ENCODE results near the gene PHACTR2.

The PHACTR2 gene

DNA sequence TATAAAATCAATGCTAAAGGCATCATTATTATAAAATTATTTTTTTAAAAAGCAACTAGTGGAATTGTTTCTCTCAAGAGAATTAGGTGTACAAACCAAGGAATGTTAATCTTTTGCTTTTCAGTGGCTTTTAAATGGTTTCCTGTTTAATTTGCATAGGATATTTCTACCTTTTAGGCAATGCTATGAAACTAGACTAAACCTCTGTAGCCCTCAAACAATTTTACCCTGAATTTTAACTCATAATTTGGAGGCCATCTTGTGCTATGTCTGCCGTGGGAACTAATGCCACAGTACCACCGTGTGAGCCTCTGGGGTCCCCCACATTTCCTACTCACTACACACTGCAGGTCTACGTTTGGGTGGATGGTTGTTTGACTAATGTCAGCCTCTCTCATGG, 20.6 kb downstream of the PHACTR2 start:
- Histone ChIP-seq H3K9ac (ENCODE audit: low read depth, low read length) (no peak overlapping the region), H3K9me3 (ENCODE audit: control insufficient read depth, insufficient read depth, low read length) (no peaks in the 10 kb centered on the region), H3K36me3 (ENCODE audit: insufficient read depth, low read length) (no peaks in the 10 kb centered on the region; the same call in 1 of the 2 replicates), H3K4me1 (ENCODE audit: insufficient read depth, low read length) (peaks cover 24% of the 10 kb centered on the region)

DNA sequence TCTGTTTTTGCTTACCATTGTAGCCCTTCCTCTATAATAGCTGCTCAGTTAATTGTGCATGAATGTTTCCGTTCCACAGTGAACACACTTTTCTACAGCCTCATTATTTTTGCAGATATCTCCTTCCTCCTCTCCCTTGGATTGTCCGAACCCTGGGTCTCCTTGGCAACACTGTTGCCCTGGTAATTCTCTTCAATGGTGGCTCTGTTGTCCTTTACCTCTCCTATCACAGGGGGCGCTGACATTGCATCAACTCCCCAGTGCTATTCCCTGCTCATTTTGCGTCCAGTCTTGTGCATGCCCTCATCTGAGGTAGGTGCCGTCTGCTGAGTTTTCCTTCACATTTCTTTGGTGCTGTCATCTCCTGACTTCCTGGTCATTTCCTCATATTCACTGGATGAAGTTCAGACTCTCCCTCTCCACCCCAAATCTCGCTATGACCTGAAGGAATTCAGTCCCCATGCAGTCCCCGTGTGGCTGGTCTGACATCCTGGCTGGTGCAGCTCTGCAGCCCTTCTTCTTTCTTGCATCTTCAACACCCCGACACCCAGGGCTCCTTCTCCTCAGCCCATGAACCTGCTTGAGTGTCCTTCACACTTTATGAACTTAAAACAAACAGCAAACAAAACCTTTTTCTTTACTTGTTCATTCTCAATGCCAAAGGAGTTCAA, 21.1 kb downstream of the PHACTR2 start:
- Histone ChIP-seq H3K4me1 (ENCODE audit: insufficient read depth, low read length) (peaks cover 20% of the 10 kb centered on the region), H3K36me3 (ENCODE audit: insufficient read depth, low read length) (no peaks in the 10 kb centered on the region; the same call in 1 of the 2 replicates), H3K9ac (ENCODE audit: low read depth, low read length) (no peak overlapping the region), H3K9me3 (ENCODE audit: control insufficient read depth, insufficient read depth, low read length) (no peaks in the 10 kb centered on the region)

DNA sequence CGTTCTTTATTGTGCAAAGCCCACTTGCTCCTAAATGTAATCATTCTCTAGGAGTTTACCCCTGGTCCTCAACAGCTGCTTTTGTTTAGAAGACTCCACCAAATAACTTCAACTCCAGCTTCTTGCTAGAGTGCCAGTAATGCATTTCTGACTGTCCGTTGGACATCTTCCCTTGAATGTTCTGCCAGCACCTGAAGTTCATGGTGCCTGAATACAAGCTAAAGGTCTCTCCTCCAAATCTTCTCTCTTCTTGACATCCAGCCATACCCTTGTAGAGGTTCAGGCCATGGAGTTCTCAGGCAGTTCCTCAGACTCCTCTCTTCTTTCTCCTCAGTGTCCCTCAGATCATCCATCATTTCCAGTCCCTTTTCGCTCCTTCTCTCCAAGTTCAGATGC, 21.7 kb downstream of the PHACTR2 start:
- Histone ChIP-seq H3K36me3 (ENCODE audit: insufficient read depth, low read length) (no peaks in the 10 kb centered on the region; the same call in 1 of the 2 replicates), H3K4me1 (ENCODE audit: insufficient read depth, low read length) (peaks cover 16% of the 10 kb centered on the region)

DNA sequence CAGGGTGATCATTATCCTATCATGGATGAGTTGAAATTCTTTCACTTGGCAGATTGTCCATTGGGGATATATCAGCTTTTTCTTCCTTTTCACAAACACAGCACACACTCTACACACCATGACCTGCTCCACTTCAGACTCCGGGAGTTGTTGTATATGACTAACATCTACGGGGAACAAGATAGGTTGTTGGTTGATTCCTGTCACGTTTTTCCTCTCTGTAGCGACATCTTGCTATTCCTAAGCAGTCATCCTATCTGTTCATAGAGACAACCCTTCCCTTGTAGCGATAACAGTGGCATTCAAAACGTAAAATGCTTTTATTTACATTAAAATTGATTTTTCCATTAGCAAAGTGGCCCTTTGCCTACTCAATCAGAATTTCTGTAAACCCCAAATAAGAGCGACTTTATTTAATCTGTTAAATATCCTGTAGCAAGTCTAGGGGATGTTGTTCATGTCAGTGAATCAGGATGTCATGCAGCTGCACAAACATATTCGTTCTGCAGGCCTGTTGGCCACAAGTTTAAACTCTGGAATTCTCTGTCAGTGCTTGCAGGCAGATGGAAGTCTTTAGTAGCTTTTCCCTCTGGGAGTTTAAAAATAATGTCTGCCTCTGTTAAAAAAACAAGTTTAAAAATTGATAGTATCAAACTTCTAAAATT, 23.1 kb downstream of the PHACTR2 start:
- Histone ChIP-seq H3K9me3 (ENCODE audit: control insufficient read depth, insufficient read depth, low read length) (no peaks in the 10 kb centered on the region), H3K9ac (ENCODE audit: low read depth, low read length) (no peak overlapping the region), H3K4me1 (ENCODE audit: insufficient read depth, low read length) (peaks cover 2% of the 10 kb centered on the region; the same call in 1 of the 2 replicates), H3K36me3 (ENCODE audit: insufficient read depth, low read length) (no peaks in the 10 kb centered on the region; the same call in 1 of the 2 replicates)

More for the DNA sequence above, 21.7 kb downstream of the PHACTR2 start:
- H3K9ac ChIP-seq (ENCODE audit: low read depth, low read length): no peak overlapping the region
- no peaks in the 10 kb centered on the region for H3K9me3 ChIP-seq (ENCODE audit: control insufficient read depth, insufficient read depth, low read length)

DNA sequence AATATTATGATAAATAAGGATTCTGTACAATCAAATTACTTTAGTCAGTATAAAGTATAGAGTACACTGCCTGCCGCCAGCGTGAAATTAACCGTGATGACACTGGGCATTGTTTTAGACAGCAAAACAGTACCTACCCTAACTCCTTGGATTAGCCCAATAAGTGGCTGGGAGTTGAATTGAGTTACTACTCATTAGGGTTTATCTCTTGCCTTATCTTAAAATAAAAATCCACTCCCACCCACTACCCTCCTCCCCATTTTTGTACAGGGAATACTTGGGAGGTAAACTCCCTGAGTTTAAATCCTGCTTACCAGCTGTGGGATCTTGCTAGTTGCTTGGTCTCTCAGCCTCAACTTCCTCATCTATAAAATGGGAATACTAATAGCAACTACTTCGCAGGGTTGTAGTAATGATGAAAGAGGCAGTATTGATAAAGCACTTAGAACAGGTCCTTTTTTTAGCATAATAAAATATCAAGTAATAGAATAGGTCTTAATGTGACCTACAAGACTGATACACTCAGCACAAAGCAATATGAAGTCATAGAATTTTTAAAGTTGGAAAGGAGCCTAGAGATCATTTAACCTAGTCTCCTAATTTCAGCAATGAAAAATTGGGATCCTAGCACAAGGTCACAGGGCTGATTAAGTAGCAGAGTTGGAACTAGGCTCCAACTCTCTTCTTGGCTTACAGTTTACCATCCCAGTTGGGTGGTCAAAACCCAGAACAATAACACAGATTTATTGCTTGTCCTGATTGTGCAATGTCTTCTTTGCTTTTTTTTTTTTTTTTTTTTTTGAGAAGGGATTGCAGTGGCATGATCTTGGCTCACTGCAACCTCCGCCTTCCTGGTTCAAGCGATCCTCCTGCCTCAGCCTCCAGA, 23.8 kb downstream of the PHACTR2 start:
- Histone ChIP-seq H3K4me1 (ENCODE audit: insufficient read depth, low read length) (no peaks in the 10 kb centered on the region; the same call in 1 of the 2 replicates), H3K9me3 (ENCODE audit: control insufficient read depth, insufficient read depth, low read length) (no peaks in the 10 kb centered on the region; the same call in 1 of the 2 replicates), H3K9ac (ENCODE audit: low read depth, low read length) (no peak overlapping the region), H3K36me3 (ENCODE audit: insufficient read depth, low read length) (no peaks in the 10 kb centered on the region; the same call in 1 of the 2 replicates)

DNA sequence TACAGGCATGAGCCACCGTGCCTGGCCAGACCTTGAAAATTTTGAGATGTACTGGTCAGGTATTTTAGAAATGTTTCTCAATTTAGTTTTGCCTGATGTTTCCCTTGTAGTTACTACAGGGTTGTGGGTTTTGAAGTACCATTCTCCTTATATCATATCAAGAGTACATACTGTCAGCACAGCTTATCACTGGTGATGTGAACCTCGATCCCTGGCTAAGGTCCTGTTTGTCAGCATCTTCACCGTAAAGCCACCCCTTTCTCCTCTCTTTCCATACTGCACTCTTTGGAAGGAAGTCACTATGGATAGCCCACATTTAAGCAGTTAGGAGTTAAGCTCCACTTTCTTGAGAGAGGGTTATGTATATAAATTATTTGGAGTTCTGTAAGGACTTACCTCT, 27.8 kb downstream of the PHACTR2 start:
- Histone ChIP-seq H3K36me3 (ENCODE audit: insufficient read depth, low read length) (no peaks in the 10 kb centered on the region), H3K4me1 (ENCODE audit: insufficient read depth, low read length) (no peaks in the 10 kb centered on the region), H3K9ac (ENCODE audit: low read depth, low read length) (no peak overlapping the region), H3K9me3 (ENCODE audit: control insufficient read depth, insufficient read depth, low read length) (no peaks in the 10 kb centered on the region; the same call in 1 of the 2 replicates)

DNA sequence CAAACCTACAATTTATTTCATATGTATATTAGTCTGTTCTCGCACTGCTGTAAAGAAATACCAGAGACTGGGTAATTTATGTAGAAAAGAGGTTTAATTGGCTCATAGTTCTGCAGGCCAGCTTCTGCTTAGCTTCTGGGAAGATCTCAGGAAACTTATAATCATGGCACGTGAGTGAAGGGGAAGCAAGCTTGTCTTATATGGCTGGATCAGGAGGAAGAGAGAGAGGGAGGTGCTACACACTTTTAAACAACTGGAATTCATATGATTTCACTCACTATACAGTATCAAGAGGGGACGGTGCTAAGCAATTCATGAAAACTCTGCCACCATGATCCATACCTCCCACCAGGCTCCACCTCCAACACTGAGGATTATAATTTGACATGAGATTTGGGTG, 29.9 kb downstream of the PHACTR2 start:
- Histone ChIP-seq H3K9me3 (ENCODE audit: control insufficient read depth, insufficient read depth, low read length) (no peaks in the 10 kb centered on the region; the same call in 1 of the 2 replicates), H3K36me3 (ENCODE audit: insufficient read depth, low read length) (no peaks in the 10 kb centered on the region), H3K9ac (ENCODE audit: low read depth, low read length) (no peak overlapping the region), H3K4me1 (ENCODE audit: insufficient read depth, low read length) (no peaks in the 10 kb centered on the region)

DNA sequence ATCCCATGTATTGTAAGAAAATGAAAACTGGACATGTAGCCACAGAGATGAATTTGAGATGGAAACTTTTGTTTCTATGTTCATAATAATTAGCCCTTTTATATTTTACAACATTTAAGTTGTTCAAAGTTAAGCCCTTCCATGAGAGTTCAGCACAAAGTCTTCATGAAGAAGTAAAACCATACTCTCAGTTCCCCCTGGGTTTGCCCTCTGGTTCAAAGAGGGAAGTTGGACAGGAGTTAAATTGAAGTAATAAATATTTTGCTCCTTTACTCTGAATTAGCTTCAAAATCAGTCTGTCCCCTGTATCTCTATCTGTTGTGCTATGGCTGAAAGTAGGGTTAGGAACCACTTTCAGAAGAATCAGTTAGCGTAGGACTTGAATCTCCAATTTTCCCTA, 31.1 kb downstream of the PHACTR2 start:
- Histone ChIP-seq H3K4me1 (ENCODE audit: insufficient read depth, low read length) (no peaks in the 10 kb centered on the region; the same call in 1 of the 2 replicates), H3K9ac (ENCODE audit: low read depth, low read length) (no peak overlapping the region), H3K36me3 (ENCODE audit: insufficient read depth, low read length) (no peaks in the 10 kb centered on the region), H3K9me3 (ENCODE audit: control insufficient read depth, insufficient read depth, low read length) (no peaks in the 10 kb centered on the region; the same call in 1 of the 2 replicates)

DNA sequence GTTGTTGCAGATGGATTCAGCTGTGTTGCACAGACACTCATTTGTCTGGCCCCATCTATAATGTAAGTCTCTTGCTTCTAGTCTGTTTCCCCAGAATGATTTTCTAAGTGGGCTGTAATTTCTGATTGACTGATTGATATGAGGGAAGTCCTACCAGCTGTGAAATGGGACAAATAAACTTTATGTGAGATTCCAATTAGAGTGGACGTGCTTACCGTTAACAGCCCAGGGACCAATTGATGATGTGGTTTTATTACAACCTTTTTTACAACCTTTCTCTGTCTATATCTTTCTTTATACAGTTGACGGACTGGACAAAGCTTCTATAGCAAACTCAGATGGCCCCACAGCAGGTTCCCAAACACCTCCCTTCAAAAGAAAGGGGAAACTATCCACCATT, 33.9 kb downstream of the PHACTR2 start:
- H3K36me3 ChIP-seq (ENCODE audit: insufficient read depth, low read length): no peaks in the 10 kb centered on the region; the same call in 1 of the 2 replicates
- no peaks in the 10 kb centered on the region for H3K9me3 ChIP-seq (ENCODE audit: control insufficient read depth, insufficient read depth, low read length)
- no peak overlapping the region for H3K9ac ChIP-seq (ENCODE audit: low read depth, low read length)
- H3K4me1 ChIP-seq (ENCODE audit: insufficient read depth, low read length): no peaks in the 10 kb centered on the region; the same call in 1 of the 2 replicates

DNA sequence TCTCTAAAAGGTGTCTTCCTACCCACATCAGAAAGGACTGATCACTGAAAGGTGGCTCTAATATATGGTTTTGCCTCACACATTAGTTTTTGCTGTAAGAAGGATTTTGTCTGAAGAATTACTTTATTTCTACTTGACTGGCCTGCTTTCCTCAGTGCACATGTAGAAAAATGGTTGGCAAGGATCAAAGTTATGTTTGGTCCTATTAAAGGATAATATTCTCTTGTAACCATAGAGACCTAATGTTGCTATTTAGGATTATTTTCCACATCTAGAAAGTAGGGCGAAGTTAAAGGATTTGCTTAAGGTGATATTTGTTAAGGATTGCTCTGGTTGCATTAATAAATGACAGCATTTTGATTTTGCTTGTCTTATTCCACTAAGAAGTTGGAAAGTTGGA, 40.7 kb downstream of the PHACTR2 start:
- H3K9ac ChIP-seq (ENCODE audit: low read depth, low read length): no peak overlapping the region
- no peaks in the 10 kb centered on the region for H3K9me3 ChIP-seq (ENCODE audit: control insufficient read depth, insufficient read depth, low read length)
- no peaks in the 10 kb centered on the region; the same call in 1 of the 2 replicates for H3K36me3 ChIP-seq (ENCODE audit: insufficient read depth, low read length)
- H3K4me1 ChIP-seq (ENCODE audit: insufficient read depth, low read length): no peaks in the 10 kb centered on the region; the same call in 1 of the 2 replicates

DNA sequence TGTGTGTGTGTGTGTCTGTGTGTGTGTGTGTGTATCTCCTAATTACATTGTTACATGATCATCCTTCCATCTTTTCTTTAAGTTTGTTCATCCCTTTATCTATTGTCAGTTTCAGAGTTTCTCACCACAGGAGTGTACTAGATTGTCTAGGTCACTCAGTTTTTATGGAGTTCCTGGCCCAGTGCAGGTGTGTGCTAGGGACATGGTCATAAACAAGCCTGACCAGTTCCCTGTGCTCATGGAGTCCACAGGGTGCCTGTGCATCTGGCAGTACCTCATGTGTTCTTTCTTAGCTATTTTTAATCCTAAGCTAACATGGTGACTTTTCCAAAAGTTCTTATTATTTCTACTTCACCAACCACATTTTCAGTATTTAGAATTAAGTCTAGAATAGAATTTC, 43.9 kb downstream of the PHACTR2 start:
- Histone ChIP-seq H3K36me3 (ENCODE audit: insufficient read depth, low read length) (no peaks in the 10 kb centered on the region), H3K4me1 (ENCODE audit: insufficient read depth, low read length) (no peaks in the 10 kb centered on the region), H3K9ac (ENCODE audit: low read depth, low read length) (no peak overlapping the region), H3K9me3 (ENCODE audit: control insufficient read depth, insufficient read depth, low read length) (peaks cover 3% of the 10 kb centered on the region; the same call in 1 of the 2 replicates)

DNA sequence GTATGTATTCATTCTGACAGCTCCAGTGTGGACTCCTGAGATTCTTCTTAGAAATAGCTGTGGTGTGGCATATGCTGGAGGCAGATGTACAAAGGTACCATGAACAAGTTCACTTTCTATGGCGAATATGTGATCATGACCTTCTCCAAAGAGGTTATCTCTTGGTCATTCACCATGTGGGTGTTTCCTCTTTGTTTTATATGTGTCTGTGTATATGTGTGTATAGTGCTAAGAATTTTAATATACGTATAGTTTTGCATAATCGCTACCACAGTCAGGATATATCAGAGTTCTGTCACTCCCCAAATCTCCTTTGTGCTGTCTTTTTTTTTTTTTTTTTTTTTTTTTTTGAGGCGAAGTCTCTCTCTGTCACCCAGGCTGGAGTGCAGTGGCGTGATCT, 47.1 kb downstream of the PHACTR2 start:
- no peak overlapping the region for H3K9ac ChIP-seq (ENCODE audit: low read depth, low read length)
- H3K9me3 ChIP-seq (ENCODE audit: control insufficient read depth, insufficient read depth, low read length): peaks cover 3% of the 10 kb centered on the region; the same call in 1 of the 2 replicates
- H3K36me3 ChIP-seq (ENCODE audit: insufficient read depth, low read length): no peaks in the 10 kb centered on the region
- H3K4me1 ChIP-seq (ENCODE audit: insufficient read depth, low read length): no peaks in the 10 kb centered on the region

DNA sequence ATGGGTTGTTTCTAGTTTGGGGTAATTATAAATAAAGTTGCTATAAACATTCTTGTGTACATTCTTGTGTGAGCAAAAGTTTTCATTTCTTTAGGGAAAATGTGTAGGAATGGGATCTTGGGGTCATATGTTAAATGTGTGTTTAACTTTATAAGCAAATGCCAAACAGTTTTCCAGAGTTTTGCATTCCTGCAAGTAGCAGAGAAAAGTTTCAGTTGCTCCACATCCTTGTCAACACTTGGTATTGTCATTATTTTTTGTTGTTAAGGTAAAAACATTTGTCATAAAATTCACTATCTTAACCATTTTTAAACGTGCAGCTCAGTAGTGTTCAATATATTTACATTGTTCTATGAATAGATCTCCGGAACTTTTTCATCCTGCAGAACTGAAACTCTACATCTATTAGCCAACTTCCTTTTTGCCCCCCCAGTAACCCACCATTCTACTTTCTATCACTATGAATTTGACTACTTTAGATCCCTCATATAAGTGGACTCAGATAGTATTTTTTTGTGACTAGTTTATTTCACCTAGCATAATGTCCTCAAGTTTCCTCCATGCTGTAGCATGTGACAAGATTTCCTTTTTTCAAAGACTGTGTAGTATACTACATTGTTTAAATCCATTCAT, 48.4 kb downstream of the PHACTR2 start:
- H3K9ac ChIP-seq (ENCODE audit: low read depth, low read length): no peak overlapping the region
- H3K4me1 ChIP-seq (ENCODE audit: insufficient read depth, low read length): no peaks in the 10 kb centered on the region
- H3K9me3 ChIP-seq (ENCODE audit: control insufficient read depth, insufficient read depth, low read length): peaks cover 3% of the 10 kb centered on the region; the same call in 1 of the 2 replicates
- H3K36me3 ChIP-seq (ENCODE audit: insufficient read depth, low read length): no peaks in the 10 kb centered on the region

DNA sequence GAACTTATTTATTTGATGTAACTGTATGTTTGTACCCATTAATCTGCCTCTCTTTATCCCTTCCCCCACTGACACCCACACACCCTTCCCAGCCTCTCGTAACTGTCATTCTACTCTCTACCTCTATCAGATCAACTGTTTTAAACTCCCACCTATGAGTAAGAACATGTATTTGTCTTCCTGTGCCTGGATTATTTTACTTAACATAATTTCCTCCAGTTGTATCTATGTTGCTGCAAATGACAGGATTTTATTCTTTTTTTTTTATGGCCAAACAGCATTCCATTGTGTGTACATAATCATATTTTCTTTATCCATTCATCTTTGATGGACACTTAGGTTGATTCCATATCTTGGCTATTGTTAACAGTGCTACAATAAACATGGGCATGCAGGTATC, 49.3 kb downstream of the PHACTR2 start:
- Histone ChIP-seq H3K9ac (ENCODE audit: low read depth, low read length) (no peak overlapping the region), H3K9me3 (ENCODE audit: control insufficient read depth, insufficient read depth, low read length) (peaks cover 3% of the 10 kb centered on the region; the same call in 1 of the 2 replicates), H3K36me3 (ENCODE audit: insufficient read depth, low read length) (no peaks in the 10 kb centered on the region), H3K4me1 (ENCODE audit: insufficient read depth, low read length) (no peaks in the 10 kb centered on the region)

Data from ES-I3 (cell line).